MM.1S (cell line): ENCODE measurements around the gene RPL9.

Experiments
- DNase-seq: peaks from one replicate; pipeline ENCODE4 v3.0.0-alpha.2; 2015
- H2AFZ ChIP-seq: fragments of 300-600 bp; sonication (generic); 2 replicates; pipeline ENCODE4 v1.6.0; 2016; ENCODE audit warnings: antibody characterized with exemption, low read length
- H3F3A ChIP-seq: fragments of 300-600 bp; sonication (generic); 2 replicates; pipeline ENCODE4 v1.6.1; 2016; ENCODE audit warnings: mild to moderate bottlenecking, antibody characterized with exemption, low read length, moderate library complexity, mixed read lengths; ENCODE audit not compliant: insufficient read depth
- H3K27ac ChIP-seq: fragments of 300-600 bp; sonication (generic); 2 replicates; pipeline ENCODE4 v1.5.1; 2016; ENCODE audit warnings: mild to moderate bottlenecking, low read length
- H3K27me3 ChIP-seq: fragments of 300-600 bp; sonication (generic); replicated peaks from 2 replicates; pipeline ENCODE4 v1.6.0; 2016; ENCODE audit warnings: low read length; ENCODE audit not compliant: insufficient read depth
- H3K36me3 ChIP-seq: fragments of 300-600 bp; sonication (generic); replicated peaks from 2 replicates; pipeline ENCODE4 v1.6.1; 2016; ENCODE audit warnings: mild to moderate bottlenecking, low read length, mixed read lengths; ENCODE audit not compliant: insufficient read depth
- H3K4me1 ChIP-seq: fragments of 300-600 bp; sonication (generic); 2 replicates; pipeline ENCODE4 v1.6.1; 2016; ENCODE audit warnings: low read length, mixed read lengths
- H3K4me2 ChIP-seq: fragments of 300-600 bp; sonication (generic); 2 replicates; pipeline ENCODE4 v1.6.0; 2016; ENCODE audit warnings: low read depth, low read length
- H3K4me3 ChIP-seq: fragments of 300-600 bp; sonication (generic); 2 replicates; pipeline ENCODE4 v1.5.1; 2016; ENCODE audit warnings: low read length, mixed read lengths
- H3K79me2 ChIP-seq: fragments of 300-600 bp; sonication (generic); 2 replicates; pipeline ENCODE4 v1.6.1; 2016; ENCODE audit warnings: mixed run types, low read length, mixed read lengths
- H3K9ac ChIP-seq: fragments of 300-600 bp; sonication (generic); 2 replicates; pipeline ENCODE4 v1.6.1; 2016; ENCODE audit warnings: low read length, mixed read lengths
- H3K9me2 ChIP-seq: fragments of 300-600 bp; sonication (generic); replicated peaks from 2 replicates; pipeline ENCODE4 v1.6.1; 2016; ENCODE audit warnings: mild to moderate bottlenecking, low read length, mixed read lengths; ENCODE audit not compliant: insufficient read depth
- H3K9me3 ChIP-seq: fragments of 300-600 bp; sonication (generic); replicated peaks from 2 replicates; pipeline ENCODE4 v1.6.1; 2016; ENCODE audit warnings: mild to moderate bottlenecking, low read length, mixed read lengths; ENCODE audit not compliant: insufficient read depth
- H4K20me1 ChIP-seq: fragments of 300-600 bp; sonication (generic); 2 replicates; pipeline ENCODE4 v1.6.1; 2016; ENCODE audit warnings: mild to moderate bottlenecking, low read length, moderate library complexity, mixed read lengths; ENCODE audit not compliant: insufficient read depth
- CTCF ChIP-seq: fragments of 300-600 bp; sonication (generic); IDR thresholded peaks from 2 replicates; pipeline ENCODE4 v1.5.1; 2016; ENCODE audit warnings: antibody characterized with exemption, low read length, mixed read lengths
- EZH2 ChIP-seq: fragments of 300-600 bp; sonication (generic); optimal IDR thresholded peaks from 2 replicates; pipeline ENCODE3; 2017; ENCODE audit warnings: low read depth, mild to moderate bottlenecking, antibody characterized with exemption, low read length, mixed read lengths
- EZH2phosphoT487 ChIP-seq: fragments of 300-600 bp; sonication (generic); IDR thresholded peaks from 2 replicates; pipeline ENCODE4 v1.6.1; 2018; ENCODE audit warnings: antibody characterized with exemption, low read length

Gene RPL9

GRCh38 chr4:39502019-39502663, 43.4 kb upstream of the RPL9 start:
- no peak overlapping the region for H3K9ac ChIP-seq
- no peak overlapping the region for H3K4me2 ChIP-seq

GRCh38 chr4:39498727-39499020, 40.0 kb upstream of the RPL9 start:
- Histone ChIP-seq H3K4me3 (no peak overlapping the region), H3F3A (no peaks in the 10 kb centered on the region), H3K27ac (no peak overlapping the region), H3K4me2 (no peak overlapping the region), H3K9me3 (no peaks in the 10 kb centered on the region), H3K27me3 (no peaks in the 10 kb centered on the region), H3K36me3 (no peaks in the 10 kb centered on the region), H3K4me1 (no peaks in the 10 kb centered on the region), H3K79me2 (no peaks in the 10 kb centered on the region), H3K9me2 (no peaks in the 10 kb centered on the region), H3K9ac (no peak overlapping the region), H4K20me1 (no peaks in the 10 kb centered on the region), H2AFZ (no peak overlapping the region)
- no peak for DNase-seq
- TF ChIP-seq EZH2phosphoT487 (no peak), CTCF (no peak), EZH2 (no peak)

More at GRCh38 chr4:39502019-39502663, 43.4 kb upstream of the RPL9 start:
- H3K4me3 ChIP-seq: no peak overlapping the region
- TF ChIP-seq EZH2phosphoT487 (no peak), CTCF (no peak), EZH2 (no peak)
- H3K9me3 ChIP-seq: no peaks in the 10 kb centered on the region
- no peak for DNase-seq
- no peaks in the 10 kb centered on the region for H3K79me2 ChIP-seq
- no peak overlapping the region for H2AFZ ChIP-seq
- H3K4me1 ChIP-seq: no peaks in the 10 kb centered on the region
- H3K36me3 ChIP-seq: no peaks in the 10 kb centered on the region
- no peaks in the 10 kb centered on the region for H3F3A ChIP-seq
- no peaks in the 10 kb centered on the region for H4K20me1 ChIP-seq
- H3K27ac ChIP-seq: no peak overlapping the region
- no peaks in the 10 kb centered on the region for H3K27me3 ChIP-seq
- no peaks in the 10 kb centered on the region for H3K9me2 ChIP-seq

GRCh38 chr4:39497909-39498726, 39.4 kb upstream of the RPL9 start:
- no peaks in the 10 kb centered on the region for H3K9me2 ChIP-seq
- no peaks in the 10 kb centered on the region for H3F3A ChIP-seq
- no peak overlapping the region for H3K27ac ChIP-seq

More at GRCh38 chr4:39497909-39498726, 39.4 kb upstream of the RPL9 start:
- Histone ChIP-seq H3K36me3 (no peaks in the 10 kb centered on the region), H4K20me1 (no peaks in the 10 kb centered on the region), H2AFZ (no peak overlapping the region), H3K27me3 (no peaks in the 10 kb centered on the region), H3K9ac (no peak overlapping the region), H3K9me3 (no peaks in the 10 kb centered on the region), H3K79me2 (no peaks in the 10 kb centered on the region), H3K4me2 (no peak overlapping the region), H3K4me1 (no peaks in the 10 kb centered on the region), H3K4me3 (no peak overlapping the region)
- DNase-seq: no peak
- TF ChIP-seq EZH2phosphoT487 (no peak), CTCF (no peak), EZH2 (no peak)
